GM23338 (cell line): ENCODE data around the gene CFAP410.

Experiments used
- CREB1 ChIP-seq: fragments of 250-450 bp; sonication (Bioruptor Pico); IDR thresholded peaks from 2 replicates; pipeline ENCODE4 v1.5.0; 2020; ENCODE audit warnings: low read depth, mild to moderate bottlenecking, moderate library complexity
- EZH2 ChIP-seq: fragments of 200-600 bp; sonication (generic); IDR thresholded peaks from one replicate; pipeline ENCODE4 v1.8.0; 2017; ENCODE audit warnings: antibody characterized with exemption, mild to moderate bottlenecking, low read depth; ENCODE audit not compliant: unreplicated experiment
- EZH2phosphoT487 ChIP-seq: fragments of 200-600 bp; sonication (generic); IDR thresholded peaks from one replicate; pipeline ENCODE4 v1.8.1; 2018; ENCODE audit warnings: antibody characterized with exemption; ENCODE audit not compliant: unreplicated experiment
- JUNB ChIP-seq: IDR thresholded peaks from one replicate; pipeline ENCODE4 v1.6.1; 2016; ENCODE audit warnings: antibody characterized with exemption; ENCODE audit not compliant: unreplicated experiment
- POLR2AphosphoS5 ChIP-seq: IDR thresholded peaks from 2 replicates; pipeline ENCODE4 v1.6.1; 2016; ENCODE audit warnings: antibody characterized with exemption, low read depth
- STAT1 ChIP-seq: IDR thresholded peaks from one replicate; pipeline ENCODE4 v1.6.1; 2016; ENCODE audit warnings: antibody characterized with exemption; ENCODE audit not compliant: unreplicated experiment
- ZNF114 ChIP-seq: fragments of 250-450 bp; sonication (Bioruptor Pico); IDR thresholded peaks from 2 replicates; pipeline ENCODE4 v1.5.0; 2020; ENCODE audit warnings: mild to moderate bottlenecking, moderate library complexity
- TF ChIP-seq, protein P1 (sequence below), 2 experiments: fragments of 200-600 bp in 1 of 2; sonication (generic) in 1 of 2; conservative IDR thresholded peaks; 2 replicates each; pipeline versions ENCODE4 v1.5.1 to v1.6.1; 2016 to 2017; ENCODE audit warnings: antibody characterized with exemption in 2 of 2, low read depth in 2 of 2, mild to moderate bottlenecking in 2 of 2, moderate library complexity in 1 of 2
- TF ChIP-seq, protein P2 (sequence below): IDR thresholded peaks from one replicate; pipeline ENCODE4 v1.6.1; 2018; ENCODE audit warnings: antibody characterized with exemption; ENCODE audit not compliant: unreplicated experiment
- TF ChIP-seq, protein P3 (sequence below): fragments of 250-450 bp; sonication (Bioruptor Pico); IDR thresholded peaks from 2 replicates; pipeline ENCODE4 v1.5.0; 2020; ENCODE audit warnings: mild to moderate bottlenecking, moderate library complexity
- TF ChIP-seq, protein P4 (sequence below): IDR thresholded peaks from 2 replicates; pipeline ENCODE4 v1.6.1; 2016; ENCODE audit warnings: antibody characterized with exemption

DNA sequence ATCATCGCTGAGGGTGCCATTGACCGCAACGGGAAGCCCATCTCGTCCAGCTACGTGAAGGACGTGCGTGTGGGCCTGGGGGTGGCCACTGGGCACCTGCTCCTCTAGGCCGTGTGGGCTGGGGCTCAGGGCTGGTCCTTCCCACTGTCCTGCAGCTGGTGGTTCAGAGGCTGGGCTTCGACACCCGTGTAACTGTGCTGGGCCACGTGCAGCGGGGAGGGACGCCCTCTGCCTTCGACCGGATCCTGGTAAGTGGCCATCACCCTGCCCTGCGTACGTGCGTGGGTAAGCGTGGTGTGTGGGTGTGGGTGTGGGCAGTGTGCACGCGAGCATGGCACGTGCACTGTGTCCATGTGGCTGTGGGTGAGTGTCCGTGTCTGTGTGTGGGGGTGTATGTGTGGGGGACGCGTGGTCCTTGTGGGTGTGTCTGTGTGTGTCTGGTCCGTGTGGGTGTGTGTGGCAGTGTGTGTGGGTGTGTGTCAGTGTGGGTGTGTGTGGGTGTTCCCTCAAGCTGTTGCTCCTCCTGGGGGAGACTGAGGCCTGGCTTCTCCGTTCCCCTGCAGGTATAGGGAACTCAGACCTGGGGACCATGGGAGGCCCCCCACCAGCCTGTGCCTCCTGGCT lies 22.8 kb downstream of the CFAP410 start:
- TF ChIP-seq, protein P1, sequence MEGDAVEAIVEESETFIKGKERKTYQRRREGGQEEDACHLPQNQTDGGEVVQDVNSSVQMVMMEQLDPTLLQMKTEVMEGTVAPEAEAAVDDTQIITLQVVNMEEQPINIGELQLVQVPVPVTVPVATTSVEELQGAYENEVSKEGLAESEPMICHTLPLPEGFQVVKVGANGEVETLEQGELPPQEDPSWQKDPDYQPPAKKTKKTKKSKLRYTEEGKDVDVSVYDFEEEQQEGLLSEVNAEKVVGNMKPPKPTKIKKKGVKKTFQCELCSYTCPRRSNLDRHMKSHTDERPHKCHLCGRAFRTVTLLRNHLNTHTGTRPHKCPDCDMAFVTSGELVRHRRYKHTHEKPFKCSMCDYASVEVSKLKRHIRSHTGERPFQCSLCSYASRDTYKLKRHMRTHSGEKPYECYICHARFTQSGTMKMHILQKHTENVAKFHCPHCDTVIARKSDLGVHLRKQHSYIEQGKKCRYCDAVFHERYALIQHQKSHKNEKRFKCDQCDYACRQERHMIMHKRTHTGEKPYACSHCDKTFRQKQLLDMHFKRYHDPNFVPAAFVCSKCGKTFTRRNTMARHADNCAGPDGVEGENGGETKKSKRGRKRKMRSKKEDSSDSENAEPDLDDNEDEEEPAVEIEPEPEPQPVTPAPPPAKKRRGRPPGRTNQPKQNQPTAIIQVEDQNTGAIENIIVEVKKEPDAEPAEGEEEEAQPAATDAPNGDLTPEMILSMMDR (conservative IDR thresholded peaks at IDR 0.05; ENCODE audit: low read depth in 2 of 2): no peak
- TF ChIP-seq EZH2phosphoT487 (no peak), EZH2 (no peak), POLR2AphosphoS5 (no peak), CREB1 (no peak), STAT1 (no peak), JUNB (no peak), ZNF114 (CRISPR knock-in tag) (no peak)
- TF ChIP-seq, protein P2, sequence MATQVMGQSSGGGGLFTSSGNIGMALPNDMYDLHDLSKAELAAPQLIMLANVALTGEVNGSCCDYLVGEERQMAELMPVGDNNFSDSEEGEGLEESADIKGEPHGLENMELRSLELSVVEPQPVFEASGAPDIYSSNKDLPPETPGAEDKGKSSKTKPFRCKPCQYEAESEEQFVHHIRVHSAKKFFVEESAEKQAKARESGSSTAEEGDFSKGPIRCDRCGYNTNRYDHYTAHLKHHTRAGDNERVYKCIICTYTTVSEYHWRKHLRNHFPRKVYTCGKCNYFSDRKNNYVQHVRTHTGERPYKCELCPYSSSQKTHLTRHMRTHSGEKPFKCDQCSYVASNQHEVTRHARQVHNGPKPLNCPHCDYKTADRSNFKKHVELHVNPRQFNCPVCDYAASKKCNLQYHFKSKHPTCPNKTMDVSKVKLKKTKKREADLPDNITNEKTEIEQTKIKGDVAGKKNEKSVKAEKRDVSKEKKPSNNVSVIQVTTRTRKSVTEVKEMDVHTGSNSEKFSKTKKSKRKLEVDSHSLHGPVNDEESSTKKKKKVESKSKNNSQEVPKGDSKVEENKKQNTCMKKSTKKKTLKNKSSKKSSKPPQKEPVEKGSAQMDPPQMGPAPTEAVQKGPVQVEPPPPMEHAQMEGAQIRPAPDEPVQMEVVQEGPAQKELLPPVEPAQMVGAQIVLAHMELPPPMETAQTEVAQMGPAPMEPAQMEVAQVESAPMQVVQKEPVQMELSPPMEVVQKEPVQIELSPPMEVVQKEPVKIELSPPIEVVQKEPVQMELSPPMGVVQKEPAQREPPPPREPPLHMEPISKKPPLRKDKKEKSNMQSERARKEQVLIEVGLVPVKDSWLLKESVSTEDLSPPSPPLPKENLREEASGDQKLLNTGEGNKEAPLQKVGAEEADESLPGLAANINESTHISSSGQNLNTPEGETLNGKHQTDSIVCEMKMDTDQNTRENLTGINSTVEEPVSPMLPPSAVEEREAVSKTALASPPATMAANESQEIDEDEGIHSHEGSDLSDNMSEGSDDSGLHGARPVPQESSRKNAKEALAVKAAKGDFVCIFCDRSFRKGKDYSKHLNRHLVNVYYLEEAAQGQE: no peak
- TF ChIP-seq, protein P3, sequence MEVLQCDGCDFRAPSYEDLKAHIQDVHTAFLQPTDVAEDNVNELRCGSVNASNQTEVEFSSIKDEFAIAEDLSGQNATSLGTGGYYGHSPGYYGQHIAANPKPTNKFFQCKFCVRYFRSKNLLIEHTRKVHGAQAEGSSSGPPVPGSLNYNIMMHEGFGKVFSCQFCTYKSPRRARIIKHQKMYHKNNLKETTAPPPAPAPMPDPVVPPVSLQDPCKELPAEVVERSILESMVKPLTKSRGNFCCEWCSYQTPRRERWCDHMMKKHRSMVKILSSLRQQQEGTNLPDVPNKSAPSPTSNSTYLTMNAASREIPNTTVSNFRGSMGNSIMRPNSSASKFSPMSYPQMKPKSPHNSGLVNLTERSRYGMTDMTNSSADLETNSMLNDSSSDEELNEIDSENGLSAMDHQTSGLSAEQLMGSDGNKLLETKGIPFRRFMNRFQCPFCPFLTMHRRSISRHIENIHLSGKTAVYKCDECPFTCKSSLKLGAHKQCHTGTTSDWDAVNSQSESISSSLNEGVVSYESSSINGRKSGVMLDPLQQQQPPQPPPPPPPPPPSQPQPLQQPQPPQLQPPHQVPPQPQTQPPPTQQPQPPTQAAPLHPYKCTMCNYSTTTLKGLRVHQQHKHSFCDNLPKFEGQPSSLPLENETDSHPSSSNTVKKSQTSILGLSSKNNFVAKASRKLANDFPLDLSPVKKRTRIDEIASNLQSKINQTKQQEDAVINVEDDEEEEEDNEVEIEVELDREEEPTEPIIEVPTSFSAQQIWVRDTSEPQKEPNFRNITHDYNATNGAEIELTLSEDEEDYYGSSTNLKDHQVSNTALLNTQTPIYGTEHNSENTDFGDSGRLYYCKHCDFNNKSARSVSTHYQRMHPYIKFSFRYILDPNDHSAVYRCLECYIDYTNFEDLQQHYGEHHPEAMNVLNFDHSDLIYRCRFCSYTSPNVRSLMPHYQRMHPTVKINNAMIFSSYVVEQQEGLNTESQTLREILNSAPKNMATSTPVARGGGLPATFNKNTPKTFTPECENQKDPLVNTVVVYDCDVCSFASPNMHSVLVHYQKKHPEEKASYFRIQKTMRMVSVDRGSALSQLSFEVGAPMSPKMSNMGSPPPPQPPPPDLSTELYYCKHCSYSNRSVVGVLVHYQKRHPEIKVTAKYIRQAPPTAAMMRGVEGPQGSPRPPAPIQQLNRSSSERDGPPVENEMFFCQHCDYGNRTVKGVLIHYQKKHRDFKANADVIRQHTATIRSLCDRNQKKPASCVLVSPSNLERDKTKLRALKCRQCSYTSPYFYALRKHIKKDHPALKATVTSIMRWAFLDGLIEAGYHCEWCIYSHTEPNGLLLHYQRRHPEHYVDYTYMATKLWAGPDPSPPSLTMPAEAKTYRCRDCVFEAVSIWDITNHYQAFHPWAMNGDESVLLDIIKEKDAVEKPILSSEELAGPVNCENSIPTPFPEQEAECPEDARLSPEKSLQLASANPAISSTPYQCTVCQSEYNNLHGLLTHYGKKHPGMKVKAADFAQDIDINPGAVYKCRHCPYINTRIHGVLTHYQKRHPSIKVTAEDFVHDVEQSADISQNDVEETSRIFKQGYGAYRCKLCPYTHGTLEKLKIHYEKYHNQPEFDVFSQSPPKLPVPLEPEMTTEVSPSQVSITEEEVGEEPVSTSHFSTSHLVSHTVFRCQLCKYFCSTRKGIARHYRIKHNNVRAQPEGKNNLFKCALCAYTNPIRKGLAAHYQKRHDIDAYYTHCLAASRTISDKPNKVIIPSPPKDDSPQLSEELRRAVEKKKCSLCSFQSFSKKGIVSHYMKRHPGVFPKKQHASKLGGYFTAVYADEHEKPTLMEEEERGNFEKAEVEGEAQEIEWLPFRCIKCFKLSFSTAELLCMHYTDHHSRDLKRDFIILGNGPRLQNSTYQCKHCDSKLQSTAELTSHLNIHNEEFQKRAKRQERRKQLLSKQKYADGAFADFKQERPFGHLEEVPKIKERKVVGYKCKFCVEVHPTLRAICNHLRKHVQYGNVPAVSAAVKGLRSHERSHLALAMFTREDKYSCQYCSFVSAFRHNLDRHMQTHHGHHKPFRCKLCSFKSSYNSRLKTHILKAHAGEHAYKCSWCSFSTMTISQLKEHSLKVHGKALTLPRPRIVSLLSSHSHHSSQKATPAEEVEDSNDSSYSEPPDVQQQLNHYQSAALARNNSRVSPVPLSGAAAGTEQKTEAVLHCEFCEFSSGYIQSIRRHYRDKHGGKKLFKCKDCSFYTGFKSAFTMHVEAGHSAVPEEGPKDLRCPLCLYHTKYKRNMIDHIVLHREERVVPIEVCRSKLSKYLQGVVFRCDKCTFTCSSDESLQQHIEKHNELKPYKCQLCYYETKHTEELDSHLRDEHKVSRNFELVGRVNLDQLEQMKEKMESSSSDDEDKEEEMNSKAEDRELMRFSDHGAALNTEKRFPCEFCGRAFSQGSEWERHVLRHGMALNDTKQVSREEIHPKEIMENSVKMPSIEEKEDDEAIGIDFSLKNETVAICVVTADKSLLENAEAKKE (CRISPR knock-in tag): no peak
- TF ChIP-seq, protein P4, sequence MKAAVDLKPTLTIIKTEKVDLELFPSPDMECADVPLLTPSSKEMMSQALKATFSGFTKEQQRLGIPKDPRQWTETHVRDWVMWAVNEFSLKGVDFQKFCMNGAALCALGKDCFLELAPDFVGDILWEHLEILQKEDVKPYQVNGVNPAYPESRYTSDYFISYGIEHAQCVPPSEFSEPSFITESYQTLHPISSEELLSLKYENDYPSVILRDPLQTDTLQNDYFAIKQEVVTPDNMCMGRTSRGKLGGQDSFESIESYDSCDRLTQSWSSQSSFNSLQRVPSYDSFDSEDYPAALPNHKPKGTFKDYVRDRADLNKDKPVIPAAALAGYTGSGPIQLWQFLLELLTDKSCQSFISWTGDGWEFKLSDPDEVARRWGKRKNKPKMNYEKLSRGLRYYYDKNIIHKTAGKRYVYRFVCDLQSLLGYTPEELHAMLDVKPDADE: no peak
